ENCODE results near the gene TDP2.

DNA sequence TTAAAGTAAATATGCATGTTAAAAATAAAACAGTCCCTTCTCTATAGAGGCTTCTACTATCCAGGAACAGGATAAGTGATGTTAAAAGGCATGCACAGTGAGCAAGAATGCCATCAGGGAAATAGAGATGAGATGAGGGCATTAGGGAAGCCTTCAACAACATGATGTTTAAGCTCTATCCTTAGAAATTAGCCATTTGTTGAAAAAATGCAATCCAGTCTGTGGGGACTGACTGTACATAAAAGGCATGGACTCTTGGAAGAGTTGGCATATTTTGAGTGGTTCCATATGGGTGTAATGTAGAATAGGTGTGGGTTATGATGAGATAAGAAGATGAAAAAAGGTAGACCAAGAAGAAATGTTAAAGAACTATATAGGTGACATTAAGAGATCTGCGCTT is 26.5 kb downstream of the TDP2 start:
- TF ChIP-seq, protein P1, sequence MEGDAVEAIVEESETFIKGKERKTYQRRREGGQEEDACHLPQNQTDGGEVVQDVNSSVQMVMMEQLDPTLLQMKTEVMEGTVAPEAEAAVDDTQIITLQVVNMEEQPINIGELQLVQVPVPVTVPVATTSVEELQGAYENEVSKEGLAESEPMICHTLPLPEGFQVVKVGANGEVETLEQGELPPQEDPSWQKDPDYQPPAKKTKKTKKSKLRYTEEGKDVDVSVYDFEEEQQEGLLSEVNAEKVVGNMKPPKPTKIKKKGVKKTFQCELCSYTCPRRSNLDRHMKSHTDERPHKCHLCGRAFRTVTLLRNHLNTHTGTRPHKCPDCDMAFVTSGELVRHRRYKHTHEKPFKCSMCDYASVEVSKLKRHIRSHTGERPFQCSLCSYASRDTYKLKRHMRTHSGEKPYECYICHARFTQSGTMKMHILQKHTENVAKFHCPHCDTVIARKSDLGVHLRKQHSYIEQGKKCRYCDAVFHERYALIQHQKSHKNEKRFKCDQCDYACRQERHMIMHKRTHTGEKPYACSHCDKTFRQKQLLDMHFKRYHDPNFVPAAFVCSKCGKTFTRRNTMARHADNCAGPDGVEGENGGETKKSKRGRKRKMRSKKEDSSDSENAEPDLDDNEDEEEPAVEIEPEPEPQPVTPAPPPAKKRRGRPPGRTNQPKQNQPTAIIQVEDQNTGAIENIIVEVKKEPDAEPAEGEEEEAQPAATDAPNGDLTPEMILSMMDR (IDR thresholded peaks at IDR 0.05), result no peak
- TF ChIP-seq POLR2A (IDR thresholded peaks at IDR 0.05) (no peak), POLR2AphosphoS5 (IDR thresholded peaks at IDR 0.05) (no peak)

All from breast epithelium (tissue), 3 donors.